ENCODE measurements around the gene C1RL.

C1RL gene

DNA sequence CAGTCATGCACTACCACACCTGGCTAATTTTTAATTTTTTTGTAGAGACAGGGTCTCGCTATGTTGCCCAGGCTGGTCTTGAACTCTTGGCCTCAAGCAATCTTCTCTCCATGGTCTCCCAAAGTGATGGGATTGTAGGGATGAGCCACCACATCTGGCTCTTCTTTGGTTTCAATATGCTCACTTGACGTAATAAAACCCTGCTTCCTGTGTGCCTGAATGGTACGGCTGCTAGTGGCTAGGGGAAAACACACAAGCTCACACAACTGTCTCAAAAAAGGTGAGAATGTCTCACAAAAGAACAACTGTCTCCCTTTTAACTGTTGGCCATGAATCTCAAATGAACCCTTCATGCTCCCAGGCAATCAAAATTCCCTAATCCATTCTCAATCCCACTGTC lies 33.5 kb downstream of the C1RL start:
- Mint-ChIP-seq H3K4me1 (no peaks in the 10 kb centered on the region), H3K36me3 (ENCODE audit: low read depth) (no peaks in the 10 kb centered on the region), H3K9me3 (no peaks in the 10 kb centered on the region), H3K4me3 (no peak overlapping the region), H3K27ac (no peak overlapping the region), H3K27me3 (ENCODE audit: low read depth, poor library complexity) (peaks cover 27% of the 10 kb centered on the region)
- TF ChIP-seq, protein P1, sequence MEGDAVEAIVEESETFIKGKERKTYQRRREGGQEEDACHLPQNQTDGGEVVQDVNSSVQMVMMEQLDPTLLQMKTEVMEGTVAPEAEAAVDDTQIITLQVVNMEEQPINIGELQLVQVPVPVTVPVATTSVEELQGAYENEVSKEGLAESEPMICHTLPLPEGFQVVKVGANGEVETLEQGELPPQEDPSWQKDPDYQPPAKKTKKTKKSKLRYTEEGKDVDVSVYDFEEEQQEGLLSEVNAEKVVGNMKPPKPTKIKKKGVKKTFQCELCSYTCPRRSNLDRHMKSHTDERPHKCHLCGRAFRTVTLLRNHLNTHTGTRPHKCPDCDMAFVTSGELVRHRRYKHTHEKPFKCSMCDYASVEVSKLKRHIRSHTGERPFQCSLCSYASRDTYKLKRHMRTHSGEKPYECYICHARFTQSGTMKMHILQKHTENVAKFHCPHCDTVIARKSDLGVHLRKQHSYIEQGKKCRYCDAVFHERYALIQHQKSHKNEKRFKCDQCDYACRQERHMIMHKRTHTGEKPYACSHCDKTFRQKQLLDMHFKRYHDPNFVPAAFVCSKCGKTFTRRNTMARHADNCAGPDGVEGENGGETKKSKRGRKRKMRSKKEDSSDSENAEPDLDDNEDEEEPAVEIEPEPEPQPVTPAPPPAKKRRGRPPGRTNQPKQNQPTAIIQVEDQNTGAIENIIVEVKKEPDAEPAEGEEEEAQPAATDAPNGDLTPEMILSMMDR (IDR thresholded peaks at IDR 0.05): no peak
- no peak for DNase-seq

DNA sequence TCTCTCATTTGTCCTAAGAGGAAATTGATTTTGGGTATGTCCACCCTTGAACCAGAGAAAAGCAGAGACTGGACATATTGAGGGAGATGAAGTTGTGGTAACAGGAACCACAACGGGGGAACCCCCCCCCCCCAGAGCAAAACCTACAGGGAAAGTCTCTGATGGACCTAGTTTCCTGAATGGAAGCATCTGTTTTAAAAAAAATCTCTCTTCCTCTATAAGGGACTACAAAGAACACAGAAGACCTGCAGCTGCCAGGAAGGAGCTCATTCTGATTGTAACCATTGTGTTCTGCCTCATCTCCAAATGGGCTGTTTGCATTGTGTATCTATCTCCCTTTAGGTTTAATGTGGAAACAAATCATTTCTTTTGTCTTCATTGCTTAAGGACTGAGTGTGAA lies 35.1 kb downstream of the C1RL start:
- no peaks in the 10 kb centered on the region for H3K4me1 Mint-ChIP-seq
- no peaks in the 10 kb centered on the region for H3K36me3 Mint-ChIP-seq (ENCODE audit: low read depth)
- H3K27ac Mint-ChIP-seq: no peak overlapping the region
- no peak for DNase-seq
- H3K9me3 Mint-ChIP-seq: no peaks in the 10 kb centered on the region
- peaks cover 31% of the 10 kb centered on the region for H3K27me3 Mint-ChIP-seq (ENCODE audit: low read depth, poor library complexity)
- no peak overlapping the region for H3K4me3 Mint-ChIP-seq
- TF ChIP-seq, protein P1 (IDR thresholded peaks at IDR 0.05): no peak

DNA sequence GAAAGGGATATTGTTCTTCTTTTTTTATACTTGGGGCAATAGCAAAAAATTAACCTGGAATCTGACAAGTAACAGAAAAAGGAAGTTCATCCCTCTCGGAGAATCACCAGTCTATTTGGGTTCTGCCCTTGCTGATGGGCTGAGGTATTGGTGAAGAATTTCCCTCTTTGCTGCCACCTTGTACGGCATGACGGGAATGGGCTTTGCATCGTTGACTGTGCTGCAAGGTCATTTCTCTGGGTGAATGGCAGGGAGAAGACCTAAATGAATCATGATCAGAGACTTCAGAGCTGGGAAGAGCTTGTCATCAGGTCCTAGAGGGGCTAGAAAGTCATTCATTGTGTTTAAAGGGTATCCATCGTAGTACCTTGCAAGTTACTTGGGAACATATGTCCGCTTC lies 36.5 kb downstream of the C1RL start:
- no peak overlapping the region for H3K27ac Mint-ChIP-seq
- H3K36me3 Mint-ChIP-seq (ENCODE audit: low read depth): no peaks in the 10 kb centered on the region
- H3K9me3 Mint-ChIP-seq: no peaks in the 10 kb centered on the region
- peaks cover 34% of the 10 kb centered on the region for H3K27me3 Mint-ChIP-seq (ENCODE audit: low read depth, poor library complexity)
- no peak overlapping the region for H3K4me3 Mint-ChIP-seq
- no peak for DNase-seq
- TF ChIP-seq, protein P1 (IDR thresholded peaks at IDR 0.05): no peak
- H3K4me1 Mint-ChIP-seq: no peaks in the 10 kb centered on the region

DNA sequence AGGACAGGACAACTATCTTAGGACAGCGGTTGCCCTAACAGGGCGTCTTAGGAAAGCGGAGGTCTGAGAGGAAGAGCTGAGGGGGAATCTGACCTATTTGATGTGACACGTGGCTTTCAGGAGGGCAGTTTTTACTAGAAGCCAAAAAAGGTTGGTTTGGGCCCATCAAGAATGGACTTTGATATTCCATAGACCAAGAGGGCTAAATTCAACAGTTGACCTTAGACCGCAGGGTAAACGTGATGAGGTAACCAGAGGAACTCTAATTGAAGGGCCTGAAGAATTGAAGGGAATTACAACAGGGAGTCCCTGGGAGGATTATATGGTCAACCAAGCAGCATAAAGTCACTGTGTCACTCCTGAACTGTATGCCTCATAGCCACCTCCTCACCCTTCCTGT lies 37.0 kb downstream of the C1RL start:
- no peak for DNase-seq
- Mint-ChIP-seq H3K36me3 (ENCODE audit: low read depth) (no peaks in the 10 kb centered on the region), H3K4me3 (no peak overlapping the region), H3K9me3 (no peaks in the 10 kb centered on the region), H3K27me3 (ENCODE audit: low read depth, poor library complexity) (peaks cover 35% of the 10 kb centered on the region), H3K4me1 (no peaks in the 10 kb centered on the region), H3K27ac (no peak overlapping the region)
- TF ChIP-seq, protein P1 (IDR thresholded peaks at IDR 0.05): no peak

DNA sequence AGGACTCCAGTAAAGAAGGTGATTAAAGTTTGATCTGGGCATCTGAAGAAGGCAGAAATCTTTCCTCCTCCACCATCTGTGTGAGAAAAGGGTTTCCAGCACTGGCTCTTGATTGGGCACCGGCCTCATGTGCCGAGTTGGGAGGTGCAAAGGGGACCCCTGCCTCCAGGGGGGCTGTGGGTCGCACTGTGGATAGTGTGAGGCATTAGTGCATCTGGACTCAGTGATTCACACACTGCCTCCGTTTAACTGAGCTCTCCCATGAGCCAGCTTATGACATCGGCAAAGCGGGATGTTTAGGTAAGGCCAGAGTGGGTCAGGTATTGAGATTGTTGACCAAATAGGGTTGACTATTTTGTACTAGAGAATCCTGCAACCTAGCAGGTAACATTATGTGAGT lies 39.6 kb downstream of the C1RL start:
- H3K36me3 Mint-ChIP-seq (ENCODE audit: low read depth): no peaks in the 10 kb centered on the region
- no peak overlapping the region for H3K27ac Mint-ChIP-seq
- no peaks in the 10 kb centered on the region for H3K9me3 Mint-ChIP-seq
- peaks cover 44% of the 10 kb centered on the region for H3K27me3 Mint-ChIP-seq (ENCODE audit: low read depth, poor library complexity)
- H3K4me1 Mint-ChIP-seq: no peaks in the 10 kb centered on the region
- TF ChIP-seq, protein P1 (IDR thresholded peaks at IDR 0.05): no peak
- no peak overlapping the region for H3K4me3 Mint-ChIP-seq
- DNase-seq: no peak

DNA sequence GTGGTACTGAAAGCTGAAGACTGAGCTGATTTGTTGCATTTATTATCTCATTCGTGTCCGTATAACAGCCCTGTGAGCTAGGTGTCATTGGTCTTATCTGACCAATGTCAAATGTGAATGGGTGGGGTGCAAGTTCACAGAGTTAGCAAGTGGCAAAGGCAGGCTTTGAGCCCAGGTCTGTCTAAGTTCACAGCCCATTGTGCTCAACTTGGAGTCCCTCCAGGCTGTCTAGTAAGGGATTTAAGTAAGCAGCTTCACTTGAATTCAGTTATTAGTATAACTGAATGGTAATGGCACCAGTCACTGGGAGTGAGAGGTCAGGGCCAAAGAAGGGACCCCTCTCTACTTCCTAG lies 40.0 kb downstream of the C1RL start:
- H3K4me3 Mint-ChIP-seq: no peak overlapping the region
- TF ChIP-seq, protein P1 (IDR thresholded peaks at IDR 0.05): no peak
- no peak overlapping the region for H3K27ac Mint-ChIP-seq
- peaks cover 44% of the 10 kb centered on the region for H3K27me3 Mint-ChIP-seq (ENCODE audit: low read depth, poor library complexity)
- H3K4me1 Mint-ChIP-seq: no peaks in the 10 kb centered on the region
- H3K36me3 Mint-ChIP-seq (ENCODE audit: low read depth): no peaks in the 10 kb centered on the region
- H3K9me3 Mint-ChIP-seq: no peaks in the 10 kb centered on the region
- DNase-seq: no peak
